OCI-LY1 (cell line): ENCODE measurements around the gene CCR7.

Experiments
- CTCF ChIP-seq: fragments of 200-600 bp; sonication (generic), shearing (Covaris generic); IDR thresholded peaks from 2 replicates; pipeline ENCODE4 v1.5.1; 2017; ENCODE audit warnings: mild to moderate bottlenecking, antibody characterized with exemption, low read length, moderate library complexity, mixed read lengths
- EZH2 ChIP-seq: fragments of 200-600 bp; sonication (generic), shearing (Covaris generic); IDR thresholded peaks from 2 replicates; pipeline ENCODE4 v1.8.0; 2017; ENCODE audit warnings: borderline replicate concordance, mixed run types, mild to moderate bottlenecking, antibody characterized with exemption, low read length, moderate library complexity, mixed read lengths

- no peak for TF ChIP-seq CTCF
- TF ChIP-seq EZH2, result no peak
Observed at GRCh38 chr17:40514013-40514875, 51.0 kb downstream of the CCR7 start.
